Karpas-422 (cell line): Measurements from ENCODE around the gene FARP2. TPM values are rescaled to one million over a fixed set of nuclear protein-coding genes. Genes with fewer than 3 reads are reported as not detected.
"Not testable (repeated sequence)": the region's sequence is repeated elsewhere in the genome, so short reads cannot be mapped to it uniquely, and the experiment has no call there.

Experiments
- DNase-seq: peaks from one replicate; pipeline ENCODE4 v3.0.0-alpha.2; 2015
- H2AFZ ChIP-seq: fragments of 200-600 bp; sonication (generic); 2 replicates; pipeline ENCODE4 v1.6.1; 2014; ENCODE audit warnings: antibody characterized with exemption, low read length, mixed read lengths
- H3K27ac ChIP-seq: fragments of 200-600 bp; sonication (generic); 2 replicates; pipeline ENCODE4 v1.5.1; 2014; ENCODE audit warnings: mild to moderate bottlenecking, low read length, moderate library complexity
- H3K27me3 ChIP-seq: fragments of 200-600 bp; sonication (generic); 2 replicates; pipeline ENCODE4 v1.6.1; 2014; ENCODE audit warnings: low read length, mixed read lengths
- H3K36me3 ChIP-seq: fragments of 200-600 bp; sonication (generic); 2 replicates; pipeline ENCODE4 v1.6.1; 2014; ENCODE audit warnings: low read length, mixed read lengths; ENCODE audit not compliant: insufficient read depth
- H3K4me1 ChIP-seq: fragments of 200-600 bp; sonication (generic); 2 replicates; pipeline ENCODE4 v1.6.1; 2014; ENCODE audit warnings: mild to moderate bottlenecking, low read length, mixed read lengths
- H3K4me2 ChIP-seq: fragments of 200-600 bp; sonication (generic); 2 replicates; pipeline ENCODE4 v1.6.1; 2014; ENCODE audit warnings: low read length, low read depth, mild to moderate bottlenecking; ENCODE audit not compliant: poor library complexity, severe bottlenecking
- H3K4me3 ChIP-seq: fragments of 200-600 bp; sonication (generic); 2 replicates; pipeline ENCODE4 v1.5.1; 2014; ENCODE audit warnings: mild to moderate bottlenecking, antibody characterized with exemption, low read length, mixed read lengths
- H3K79me2 ChIP-seq: fragments of 200-600 bp; sonication (generic); 2 replicates; pipeline ENCODE4 v1.6.1; 2014; ENCODE audit warnings: mild to moderate bottlenecking, low read length, mixed read lengths
- H3K9ac ChIP-seq: fragments of 200-600 bp; sonication (generic); 2 replicates; pipeline ENCODE4 v1.6.0; 2014; ENCODE audit warnings: low read length
- H3K9me2 ChIP-seq: fragments of 200-600 bp; sonication (generic), shearing (Covaris generic); replicated peaks from 2 replicates; pipeline ENCODE4 v1.6.0; 2014; ENCODE audit warnings: mild to moderate bottlenecking, low read length, moderate library complexity; ENCODE audit not compliant: insufficient read depth
- H3K9me3 ChIP-seq: fragments of 300-700, 200-600 bp; sonication (generic); 2 replicates; pipeline ENCODE4 v1.6.1; 2014; ENCODE audit warnings: low read length, mixed read lengths
- H4K20me1 ChIP-seq: fragments of 200-600 bp; sonication (generic); 2 replicates; pipeline ENCODE4 v1.6.1; 2014; ENCODE audit warnings: mild to moderate bottlenecking, antibody characterized with exemption, low read length, low read depth; ENCODE audit not compliant: insufficient read depth
- total RNA-seq: library from RNA; depleted of rRNA; stranded (reverse); fragments of >200 nt; shearing (Covaris generic); gene quantifications from 2 replicates; pipeline ENCODE4 v1.2.3, GENCODE V29; 2014; ENCODE audit warnings: low replicate concordance

The FARP2 gene
- total RNA-seq, 1 experiment from 2014 or later = 40.0 TPM

DNA sequence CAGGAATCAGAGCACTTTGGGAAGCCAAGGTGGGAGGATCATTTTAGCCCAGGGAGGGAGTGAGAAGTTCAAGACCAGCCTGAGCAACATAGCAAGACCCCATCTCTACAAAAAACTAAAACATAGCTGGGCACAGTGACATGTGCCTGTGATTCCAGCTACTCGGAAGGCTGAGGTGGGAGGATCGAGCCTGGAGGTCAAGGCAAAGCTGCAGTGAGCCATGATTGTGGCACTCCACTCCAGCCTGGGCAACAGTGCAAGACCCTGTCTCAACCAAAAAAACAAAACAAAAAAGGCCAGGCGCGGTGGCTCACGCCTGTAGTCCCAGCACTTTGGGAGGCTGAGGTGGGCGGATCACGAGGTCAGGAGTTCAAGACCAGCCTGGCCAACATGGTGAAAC is 94.0 kb downstream of the FARP2 start:
- H2AFZ ChIP-seq, H3K4me3 ChIP-seq, H3K9me3 ChIP-seq, H3K9me2 ChIP-seq, H3K27me3 ChIP-seq, H3K27ac ChIP-seq, H3K36me3 ChIP-seq, H3K4me1 ChIP-seq, DNase-seq, H3K9ac ChIP-seq, H3K79me2 ChIP-seq, H4K20me1 ChIP-seq, H3K4me2 ChIP-seq: not testable (repeated sequence)

DNA sequence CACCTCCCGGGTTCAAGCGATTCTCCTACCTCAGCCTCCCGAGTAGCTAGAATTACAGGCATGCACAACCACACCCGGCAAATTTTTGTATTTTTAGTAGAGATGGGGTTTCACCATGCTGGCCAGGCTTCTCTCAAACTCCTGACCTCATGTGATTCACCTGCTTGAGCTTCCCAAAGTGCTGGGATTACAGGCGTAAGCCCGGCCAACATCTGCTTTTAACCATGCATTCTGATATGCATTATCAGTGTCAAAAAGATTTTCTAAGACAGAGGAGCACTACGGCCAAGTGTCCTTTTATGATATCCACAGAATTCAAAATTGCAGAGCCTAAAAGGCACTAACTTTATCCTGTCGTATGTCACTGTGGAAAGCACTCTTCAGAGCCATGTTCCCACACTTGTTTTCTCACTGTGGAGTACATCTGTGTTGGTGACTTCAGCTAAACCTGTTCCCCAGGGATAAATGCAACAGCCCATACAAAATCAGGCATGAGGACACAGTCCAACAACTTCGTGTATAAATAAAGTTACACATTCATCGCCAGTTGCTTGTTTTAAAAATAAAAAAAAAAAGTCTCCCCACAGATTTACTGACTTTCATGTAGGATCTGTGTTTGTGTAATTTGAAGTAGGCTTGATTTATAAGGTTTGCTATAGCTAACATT is 95.9 kb downstream of the FARP2 start:
- Histone ChIP-seq H3K27ac (no peak overlapping the region), H3K9ac (no peak overlapping the region), H3K4me1 (no peaks in the 10 kb centered on the region), H3K4me2 (no peak overlapping the region), H3K9me3 (no peaks in the 10 kb centered on the region), H3K36me3 (no peaks in the 10 kb centered on the region), H3K9me2 (no peaks in the 10 kb centered on the region), H4K20me1 (no peaks in the 10 kb centered on the region; the same call in 1 of the 2 replicates), H3K27me3 (no peaks in the 10 kb centered on the region), H3K4me3 (no peak overlapping the region), H3K79me2 (no peaks in the 10 kb centered on the region), H2AFZ (no peak overlapping the region)
- DNase-seq = no peak

DNA sequence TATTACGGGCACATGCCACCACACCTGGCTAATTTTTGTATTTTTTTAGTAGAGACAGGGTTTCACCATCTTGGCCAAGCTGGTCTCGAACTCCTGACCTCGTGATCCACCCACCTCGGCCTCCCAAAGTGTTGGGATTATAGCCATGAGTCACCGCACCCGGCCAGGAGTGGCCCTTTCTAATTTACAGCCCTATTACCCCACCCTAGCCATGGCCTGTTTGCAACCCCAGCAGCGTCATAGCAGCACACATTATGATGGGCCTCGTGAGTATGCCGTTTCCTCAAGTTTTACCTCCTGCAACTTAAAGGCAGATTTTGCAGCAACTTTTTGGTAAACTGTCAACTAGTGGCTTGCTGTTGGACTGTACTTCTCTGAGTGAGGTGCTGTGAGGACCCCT is 97.8 kb downstream of the FARP2 start:
- not testable (repeated sequence) for H3K27ac ChIP-seq, H3K4me2 ChIP-seq, H3K79me2 ChIP-seq, H3K27me3 ChIP-seq, H2AFZ ChIP-seq, H3K36me3 ChIP-seq, H3K9me3 ChIP-seq, H3K9me2 ChIP-seq, DNase-seq, H3K9ac ChIP-seq, H3K4me3 ChIP-seq, H3K4me1 ChIP-seq, H4K20me1 ChIP-seq

DNA sequence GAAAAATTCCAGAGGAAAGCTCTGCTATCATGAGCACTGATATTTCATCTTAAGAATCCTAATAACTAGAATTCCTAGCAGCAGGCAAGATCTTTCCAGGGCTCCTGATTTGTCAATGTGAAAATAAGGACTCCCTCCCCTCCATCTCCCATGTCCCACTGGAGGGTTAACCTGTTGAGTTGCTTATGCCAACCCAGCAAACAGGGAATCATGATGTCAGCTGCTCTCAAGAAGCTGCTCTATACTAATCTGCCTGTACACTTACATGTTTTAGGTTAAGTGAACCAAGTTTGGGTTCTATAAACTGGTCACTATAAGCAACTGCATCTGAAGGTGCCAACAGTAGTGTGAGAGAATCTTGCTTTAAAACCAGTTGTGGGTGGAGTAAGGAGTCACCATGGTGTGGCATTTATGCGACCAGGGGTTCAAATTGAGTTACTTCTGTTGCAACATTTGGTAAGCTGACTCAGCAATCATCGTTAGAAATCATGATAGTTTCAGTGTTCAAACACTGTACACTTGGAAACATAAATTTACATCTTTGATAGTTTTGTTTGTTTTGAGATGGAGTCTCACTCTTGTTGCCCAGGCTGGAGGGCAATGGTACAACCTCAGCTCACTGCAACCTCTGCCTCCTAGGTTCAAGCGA is 98.9 kb downstream of the FARP2 start:
- no peak overlapping the region for H3K4me3 ChIP-seq
- DNase-seq = no peak
- H3K9me2 ChIP-seq = no peaks in the 10 kb centered on the region
- no peaks in the 10 kb centered on the region for H3K9me3 ChIP-seq
- no peaks in the 10 kb centered on the region for H3K79me2 ChIP-seq
- H3K9ac ChIP-seq = no peak overlapping the region
- no peaks in the 10 kb centered on the region for H3K27me3 ChIP-seq
- no peak overlapping the region for H3K4me2 ChIP-seq
- no peak overlapping the region for H2AFZ ChIP-seq
- H3K36me3 ChIP-seq = no peaks in the 10 kb centered on the region
- H3K27ac ChIP-seq = no peak overlapping the region
- H3K4me1 ChIP-seq = 0 out of 2 replicates have a peak, but pooled peaks cover 2% of the 10 kb centered on the region
- no peaks in the 10 kb centered on the region; the same call in 1 of the 2 replicates for H4K20me1 ChIP-seq

- no peaks in the 10 kb centered on the region for H3K9me2 ChIP-seq
- H3K27me3 ChIP-seq = no peaks in the 10 kb centered on the region
- H3K4me1 ChIP-seq = 0 out of 2 replicates have a peak, but pooled peaks cover 3% of the 10 kb centered on the region
- no peaks in the 10 kb centered on the region; the same call in 1 of the 2 replicates for H4K20me1 ChIP-seq
- H3K79me2 ChIP-seq = no peaks in the 10 kb centered on the region
- no peak overlapping the region for H3K4me3 ChIP-seq
- no peaks in the 10 kb centered on the region for H3K9me3 ChIP-seq
- no peaks in the 10 kb centered on the region for H3K36me3 ChIP-seq
- H3K4me2 ChIP-seq = no peak overlapping the region
- H3K9ac ChIP-seq = no peak overlapping the region
- H2AFZ ChIP-seq = no peak overlapping the region
- no peak for DNase-seq
- H3K27ac ChIP-seq = no peak overlapping the region
Observed at GRCh38 chr2:241456546-241456945, 100.5 kb downstream of the FARP2 start.

- Histone ChIP-seq H3K9ac (no peak overlapping the region), H3K4me1 (0 out of 2 replicates have a peak, but pooled peaks cover 3% of the 10 kb centered on the region), H3K9me2 (no peaks in the 10 kb centered on the region), H3K4me3 (no peak overlapping the region), H3K4me2 (no peak overlapping the region), H3K27ac (no peak overlapping the region), H2AFZ (no peak overlapping the region), H3K36me3 (no peaks in the 10 kb centered on the region), H3K27me3 (no peaks in the 10 kb centered on the region), H3K79me2 (no peaks in the 10 kb centered on the region), H4K20me1 (no peaks in the 10 kb centered on the region; the same call in 1 of the 2 replicates), H3K9me3 (no peaks in the 10 kb centered on the region)
- no peak for DNase-seq
Observed at GRCh38 chr2:241458687-241459086, 102.6 kb downstream of the FARP2 start.

GRCh38 chr2:241459520-241459919 is 103.4 kb downstream of the FARP2 start:
- H4K20me1 ChIP-seq = no peaks in the 10 kb centered on the region; the same call in 1 of the 2 replicates
- H3K27me3 ChIP-seq = no peaks in the 10 kb centered on the region
- no peaks in the 10 kb centered on the region for H3K9me2 ChIP-seq
- no peaks in the 10 kb centered on the region for H3K9me3 ChIP-seq
- no peaks in the 10 kb centered on the region for H3K79me2 ChIP-seq
- H3K4me2 ChIP-seq = no peak overlapping the region
- H2AFZ ChIP-seq = no peak overlapping the region
- no peak overlapping the region for H3K27ac ChIP-seq
- no peak for DNase-seq
- no peaks in the 10 kb centered on the region for H3K36me3 ChIP-seq
- no peak overlapping the region for H3K9ac ChIP-seq
- H3K4me1 ChIP-seq = 0 out of 2 replicates have a peak, but pooled peaks cover 3% of the 10 kb centered on the region
- no peak overlapping the region for H3K4me3 ChIP-seq

- no peaks in the 10 kb centered on the region; the same call in 1 of the 2 replicates for H4K20me1 ChIP-seq
- no peaks in the 10 kb centered on the region for H3K36me3 ChIP-seq
- no peak overlapping the region for H2AFZ ChIP-seq
- no peak for DNase-seq
- no peaks in the 10 kb centered on the region for H3K9me3 ChIP-seq
- H3K27ac ChIP-seq = no peak overlapping the region
- H3K9me2 ChIP-seq = no peaks in the 10 kb centered on the region
- H3K4me3 ChIP-seq = no peak overlapping the region
- H3K9ac ChIP-seq = no peak overlapping the region
- 0 out of 2 replicates have a peak, but pooled peaks cover 3% of the 10 kb centered on the region for H3K4me1 ChIP-seq
- no peaks in the 10 kb centered on the region for H3K79me2 ChIP-seq
- H3K4me2 ChIP-seq = no peak overlapping the region
- no peaks in the 10 kb centered on the region for H3K27me3 ChIP-seq
Observed at GRCh38 chr2:241460631-241461030, 104.5 kb downstream of the FARP2 start.
